PC-9 (cell line): Measurements from ENCODE around the gene ANKRD11. TPM values are rescaled to one million over a fixed set of nuclear protein-coding genes. Genes with fewer than 3 reads are reported as not detected.

Experiments used
- BruUV-seq: library from RNA; stranded (reverse); fragments of 400-500 nt; replicated peaks from 2 replicates; lab custom pipeline; 2021; lab: Mats Ljungman, UMichigan
- CTCF ChIA-PET: fragments of 300-600 bp; sonication (Branson Sonifier 250); formaldehyde crosslinking; loops from one replicate; lab custom pipeline; 2022; ENCODE audit warnings: antibody characterized with exemption; lab: Charles Lee
- POLR2A ChIA-PET: fragments of 300-600 bp; sonication (Branson Sonifier 250); formaldehyde crosslinking; loops from one replicate; lab custom pipeline; 2022; ENCODE audit warnings: antibody characterized with exemption; ENCODE audit not compliant: unreplicated experiment; lab: Charles Lee
- DNase-seq, 2 experiments: peaks; one replicate each; pipeline versions ENCODE4 v3.0.0 to v3.0.0-alpha.2; 2015 to 2022; ENCODE audit warnings: mixed read lengths in 1 of 2
- H2AFZ ChIP-seq: fragments of 200-600 bp; sonication (generic); 2 replicates; pipeline ENCODE4 v1.8.1; 2017; ENCODE audit warnings: antibody characterized with exemption
- H3F3A ChIP-seq: fragments of 200-600 bp; sonication (generic); 2 replicates; pipeline ENCODE4 v1.8.1; 2017; ENCODE audit warnings: antibody characterized with exemption, mild to moderate bottlenecking, low read depth; ENCODE audit not compliant: insufficient read depth
- H3K27ac ChIP-seq: fragments of 200-600 bp; sonication (generic); 2 replicates; pipeline ENCODE4 v1.6.1; 2016; ENCODE audit warnings: mixed run types
- H3K27me3 ChIP-seq: fragments of 200-600 bp; sonication (generic); 2 replicates; pipeline ENCODE4 v1.6.1; 2016; ENCODE audit warnings: low read depth, mixed run types; ENCODE audit not compliant: insufficient read depth
- H3K36me3 ChIP-seq: fragments of 200-600 bp; sonication (generic); 2 replicates; pipeline ENCODE4 v1.6.1; 2016; ENCODE audit warnings: low read depth, mixed run types
- H3K4me1 ChIP-seq: fragments of 200-600 bp; sonication (generic); replicated peaks from 2 replicates; pipeline ENCODE4 v1.6.1; 2016; ENCODE audit warnings: mixed run types; ENCODE audit not compliant: insufficient read depth
- H3K4me2 ChIP-seq: fragments of 200-600 bp; sonication (generic); 2 replicates; pipeline ENCODE4 v1.6.1; 2017; ENCODE audit warnings: mixed run types
- H3K4me3 ChIP-seq: fragments of 200-600 bp; sonication (generic); 2 replicates; pipeline ENCODE4 v1.6.1; 2016; ENCODE audit warnings: mixed run types
- H3K79me2 ChIP-seq: fragments of 200-600 bp; sonication (generic); 2 replicates; pipeline ENCODE4 v1.6.1; 2017; ENCODE audit warnings: low read depth, mixed run types
- H3K9me2 ChIP-seq: fragments of 200-600 bp; sonication (generic); 2 replicates; pipeline ENCODE4 v1.8.1; 2017; ENCODE audit warnings: mild to moderate bottlenecking; ENCODE audit not compliant: insufficient read depth
- H3K9me3 ChIP-seq: fragments of 200-600 bp; sonication (generic); 2 replicates; pipeline ENCODE4 v1.8.1; 2016; ENCODE audit warnings: low read depth; ENCODE audit not compliant: insufficient read depth
- H4K20me1 ChIP-seq: fragments of 200-600 bp; sonication (generic); 2 replicates; pipeline ENCODE4 v1.8.1; 2017; ENCODE audit not compliant: insufficient read depth
- EZH2 ChIP-seq: fragments of 200-600 bp; sonication (generic); IDR thresholded peaks from 2 replicates; pipeline ENCODE4 v1.8.0; 2017; ENCODE audit warnings: antibody characterized with exemption, low read depth
- intact Hi-C: fragments of 100-400 bp; cut with micrococcal nuclease; formaldehyde crosslinking; loops from one replicate; pipeline ENCODE4 v1.10.0; 2022; ENCODE audit not compliant: unreplicated experiment
- total RNA-seq: library from RNA; stranded (reverse); gene quantifications from 2 replicates; pipeline ENCODE4 v1.2.3, GENCODE V29; 2021
- TF ChIP-seq, protein P1 (sequence below): fragments of 200-600 bp; sonication (generic); conservative IDR thresholded peaks from 2 replicates; pipeline ENCODE4 v1.6.1; 2017; ENCODE audit warnings: mixed run types, antibody characterized with exemption, mild to moderate bottlenecking, moderate library complexity

The ANKRD11 gene
- total RNA-seq, 1 experiment from 2014 or later, result 220 TPM

DNA sequence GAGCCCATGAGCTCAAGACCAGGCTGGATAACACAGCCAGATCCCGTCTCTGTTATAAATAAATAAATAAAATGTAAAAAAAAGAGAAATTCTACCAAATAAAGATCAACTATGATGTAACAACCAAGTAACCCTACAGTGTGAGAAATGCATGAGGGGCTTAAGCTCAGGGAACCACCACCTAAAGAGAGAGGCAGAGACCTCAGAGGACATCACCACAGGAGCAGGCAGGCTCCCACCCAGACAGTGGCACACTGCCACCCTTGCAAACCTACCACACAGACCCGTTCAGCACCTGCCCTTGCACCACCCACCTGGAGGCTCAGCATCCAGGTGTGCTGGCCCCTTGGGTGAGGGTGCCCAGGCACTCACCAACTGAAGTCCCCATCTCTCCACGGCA, 45.6 kb downstream of the ANKRD11 start:
- no peaks in the 10 kb centered on the region for H3K27me3 ChIP-seq
- ChIA-PET POLR2A (interaction anchor here (0.6 kb wide), 1 partner anchor 113 kb away, joined by 7 read pairs; no protein-coding TSS in a partner anchor), CTCF (no interaction called here)
- peak overlapping the region; percentile 88 for H3K27ac ChIP-seq
- H3K4me2 ChIP-seq, result peak overlapping the region; percentile 80
- no peak overlapping the region for H2AFZ ChIP-seq
- no peak for DNase-seq
- H3K36me3 ChIP-seq, result no peaks in the 10 kb centered on the region
- no peaks in the 10 kb centered on the region for H3K9me2 ChIP-seq
- H3K4me1 ChIP-seq, result peaks cover 71% of the 10 kb centered on the region
- TF ChIP-seq, protein P1, sequence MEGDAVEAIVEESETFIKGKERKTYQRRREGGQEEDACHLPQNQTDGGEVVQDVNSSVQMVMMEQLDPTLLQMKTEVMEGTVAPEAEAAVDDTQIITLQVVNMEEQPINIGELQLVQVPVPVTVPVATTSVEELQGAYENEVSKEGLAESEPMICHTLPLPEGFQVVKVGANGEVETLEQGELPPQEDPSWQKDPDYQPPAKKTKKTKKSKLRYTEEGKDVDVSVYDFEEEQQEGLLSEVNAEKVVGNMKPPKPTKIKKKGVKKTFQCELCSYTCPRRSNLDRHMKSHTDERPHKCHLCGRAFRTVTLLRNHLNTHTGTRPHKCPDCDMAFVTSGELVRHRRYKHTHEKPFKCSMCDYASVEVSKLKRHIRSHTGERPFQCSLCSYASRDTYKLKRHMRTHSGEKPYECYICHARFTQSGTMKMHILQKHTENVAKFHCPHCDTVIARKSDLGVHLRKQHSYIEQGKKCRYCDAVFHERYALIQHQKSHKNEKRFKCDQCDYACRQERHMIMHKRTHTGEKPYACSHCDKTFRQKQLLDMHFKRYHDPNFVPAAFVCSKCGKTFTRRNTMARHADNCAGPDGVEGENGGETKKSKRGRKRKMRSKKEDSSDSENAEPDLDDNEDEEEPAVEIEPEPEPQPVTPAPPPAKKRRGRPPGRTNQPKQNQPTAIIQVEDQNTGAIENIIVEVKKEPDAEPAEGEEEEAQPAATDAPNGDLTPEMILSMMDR, result no peak
- no peak for TF ChIP-seq EZH2
- peaks cover 99% of the 10 kb centered on the region for H3K79me2 ChIP-seq
- no TSS peak for BruUV-seq
- peaks cover 81% of the 10 kb centered on the region for H3F3A ChIP-seq
- H3K4me3 ChIP-seq, result peak overlapping the region; percentile 41; the same call in 1 of the 2 replicates
- no peaks in the 10 kb centered on the region for H3K9me3 ChIP-seq
- peaks cover 100% of the 10 kb centered on the region for H4K20me1 ChIP-seq
- intact Hi-C loops, result loop anchor here (5.0 kb wide), 1 partner anchor 47 kb away; no protein-coding TSS in a partner anchor

- H3K4me3 ChIP-seq, result peak overlapping the region; percentile 41; the same call in 1 of the 2 replicates
- no peaks in the 10 kb centered on the region for H3K9me2 ChIP-seq
- peak overlapping the region; percentile 80 for H3K4me2 ChIP-seq
- peaks cover 99% of the 10 kb centered on the region for H3K79me2 ChIP-seq
- no TSS peak for BruUV-seq
- intact Hi-C loops, result loop anchor here (5.0 kb wide), 1 partner anchor 47 kb away; no protein-coding TSS in a partner anchor
- no peaks in the 10 kb centered on the region for H3K27me3 ChIP-seq
- ChIA-PET POLR2A (interaction anchor here (0.6 kb wide), 1 partner anchor 114 kb away, joined by 7 read pairs; no protein-coding TSS in a partner anchor), CTCF (no interaction called here)
- H4K20me1 ChIP-seq, result peaks cover 100% of the 10 kb centered on the region
- TF ChIP-seq, protein P1, result no peak
- TF ChIP-seq EZH2, result no peak
- no peaks in the 10 kb centered on the region for H3K36me3 ChIP-seq
- no peak for DNase-seq
- peaks cover 81% of the 10 kb centered on the region for H3F3A ChIP-seq
- H2AFZ ChIP-seq, result no peak overlapping the region
- no peaks in the 10 kb centered on the region for H3K9me3 ChIP-seq
- peak overlapping the region; percentile 88 for H3K27ac ChIP-seq
- peaks cover 70% of the 10 kb centered on the region for H3K4me1 ChIP-seq
Observed at GRCh38 chr16:89444151-89444723, 46.1 kb downstream of the ANKRD11 start.

DNA sequence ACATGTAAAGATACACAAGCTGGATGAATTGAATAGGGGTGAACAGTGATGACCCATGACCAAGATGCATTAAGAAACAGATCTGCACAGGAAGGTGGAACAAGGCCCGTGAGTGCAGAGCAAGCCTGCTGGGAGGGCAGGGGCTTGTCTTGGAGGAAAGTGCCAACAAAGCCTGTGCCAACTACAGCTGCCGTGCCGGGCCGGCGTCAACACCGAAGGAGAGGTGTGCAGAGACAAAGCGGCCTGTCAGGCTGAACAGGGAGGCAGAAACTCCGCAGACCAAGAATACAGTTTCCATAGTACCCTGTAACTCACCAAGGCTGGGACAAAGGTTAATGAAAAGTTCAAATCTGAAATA, 46.7 kb downstream of the ANKRD11 start:
- H3F3A ChIP-seq, result peaks cover 86% of the 10 kb centered on the region
- no peaks in the 10 kb centered on the region for H3K27me3 ChIP-seq
- DNase-seq, result no peak
- no peak overlapping the region for H2AFZ ChIP-seq
- H4K20me1 ChIP-seq, result peaks cover 100% of the 10 kb centered on the region
- BruUV-seq, result no TSS peak
- H3K36me3 ChIP-seq, result no peaks in the 10 kb centered on the region
- H3K27ac ChIP-seq, result peak overlapping the region; percentile 88
- peaks cover 99% of the 10 kb centered on the region for H3K79me2 ChIP-seq
- no peaks in the 10 kb centered on the region for H3K9me2 ChIP-seq
- CTCF ChIA-PET, result no interaction called here
- TF ChIP-seq EZH2, result no peak
- TF ChIP-seq, protein P1, result no peak; the same call in 1 of the 2 replicates
- intact Hi-C loops, result loop anchor here (1.0 to 5.0 kb wide), 5 partner anchors 33 to 113 kb away; partner anchors contain the start of gene ANKRD11
- peaks cover 70% of the 10 kb centered on the region for H3K4me1 ChIP-seq
- POLR2A ChIA-PET, result no interaction called here
- peak overlapping the region; percentile 80 for H3K4me2 ChIP-seq
- H3K9me3 ChIP-seq, result no peaks in the 10 kb centered on the region
- H3K4me3 ChIP-seq, result peak overlapping the region; percentile 41; the same call in 1 of the 2 replicates
